K562 (cell line): Measurements from ENCODE around the gene DNMBP. TPM values are rescaled to one million over a fixed set of nuclear protein-coding genes. Genes with fewer than 3 reads are reported as not detected.

Source experiments
- ATAC-seq: fragments of 200-7000 bp; cut with Tn5 transposase; 3 replicates; pipeline ENCODE4 v1.9.1; 2020; ENCODE audit warnings: moderate library complexity
- BruUV-seq: library from RNA; stranded (reverse); fragments of 400-500 nt; replicated peaks from 2 replicates; lab custom pipeline; 2021; lab: Mats Ljungman, UMichigan
- CTCF ChIA-PET: fragments of 300-600 bp; formaldehyde crosslinking; extraction: SDS; loops from one replicate; lab custom pipeline; 2021; ENCODE audit warnings: low intra/inter-chr PET ratio; lab: Yijun Ruan, JAX
- POLR2A ChIA-PET: fragments of 300-600, 350-650 bp; sonication (Branson Sonifier 250); formaldehyde crosslinking; extraction: SDS; loops from one replicate; lab custom pipeline; 2021; ENCODE audit warnings: antibody characterized with exemption, inconsistent platforms; lab: Yijun Ruan, JAX
- DNase-seq, 4 experiments: peaks; one replicate each; pipeline versions ENCODE4 v3.0.0 to v3.0.0-alpha.2; 2011 to 2018; ENCODE audit warnings: low spot score in 3 of 4, mixed read lengths in 3 of 4; ENCODE audit errors: extremely low read depth in 1 of 4
- FAIRE-seq: peaks from 2 replicates; lab custom pipeline; 2011; peaks lifted over from hg19 to GRCh38; lab: Jason Lieb, UNC
- H2AFZ ChIP-seq: 2 replicates; pipeline ENCODE4 v1.6.0; 2011; ENCODE audit warnings: low read depth, low read length, control low read depth, inconsistent platforms
- H3K27ac ChIP-seq: fragments of 200-600 bp; 3 replicates; pipeline ENCODE4 v1.8.0; 2011; ENCODE audit warnings: low read depth, mild to moderate bottlenecking, control low read depth, inconsistent platforms, low read length, moderate library complexity, mixed read lengths; ENCODE audit errors: extremely low read depth
- H3K27me3 ChIP-seq, 2 experiments: fragments of 300-600 bp in 1 of 2; 2 replicates in 1 of 2; 3 replicates in 1 of 2; pipeline versions ENCODE4 v1.6.0 to v1.8.0; 2011; ENCODE audit warnings: inconsistent platforms in 2 of 2, low read length in 2 of 2, mild to moderate bottlenecking in 1 of 2, mixed read lengths in 1 of 2, moderate library complexity in 1 of 2; ENCODE audit not compliant: control insufficient read depth in 2 of 2, insufficient read depth in 2 of 2
- H3K36me3 ChIP-seq: fragments of 300-600 bp; 3 replicates; pipeline ENCODE4 v1.8.0; 2011; ENCODE audit warnings: mild to moderate bottlenecking, low read length, inconsistent platforms; ENCODE audit not compliant: control insufficient read depth, insufficient read depth
- H3K4me1 ChIP-seq, 2 experiments: fragments of 200-600 bp in 1 of 2; replicated peaks in 1 of 2; 2 replicates in 1 of 2; 3 replicates in 1 of 2; pipeline versions ENCODE4 v1.5.1 to v1.8.0; 2011; ENCODE audit warnings: inconsistent platforms in 2 of 2, low read length in 2 of 2, mild to moderate bottlenecking in 1 of 2, mixed read lengths in 1 of 2, moderate library complexity in 1 of 2; ENCODE audit not compliant: control insufficient read depth in 2 of 2, insufficient read depth in 2 of 2
- H3K4me2 ChIP-seq: 2 replicates; pipeline ENCODE4 v1.6.1; 2011; ENCODE audit warnings: low read length, control low read depth, inconsistent platforms, mixed read lengths; ENCODE audit not compliant: insufficient read depth
- H3K4me3 ChIP-seq: fragments of 200-600 bp; sonication (generic), shearing (Covaris generic); 2 replicates; pipeline ENCODE4 v1.5.1; 2016; ENCODE audit warnings: control low read depth, inconsistent platforms
- H3K79me2 ChIP-seq: fragments of 200-600 bp; 3 replicates; pipeline ENCODE4 v1.8.0; 2011; ENCODE audit warnings: low read length, inconsistent platforms; ENCODE audit not compliant: control insufficient read depth, insufficient read depth
- H3K9ac ChIP-seq, 2 experiments: 2 replicates each; pipeline versions ENCODE4 v1.6.0 to v1.6.1; 2011; ENCODE audit warnings: low read depth in 2 of 2, low read length in 2 of 2, control low read depth in 1 of 2, inconsistent platforms in 1 of 2, mild to moderate bottlenecking in 1 of 2, mixed read lengths in 1 of 2; ENCODE audit not compliant: insufficient read depth in 1 of 2
- H3K9me1 ChIP-seq: one replicate; pipeline ENCODE4 v1.6.0; 2011; ENCODE audit warnings: inconsistent platforms, mild to moderate bottlenecking, low read length, moderate library complexity; ENCODE audit not compliant: control insufficient read depth, insufficient read depth
- H3K9me3 ChIP-seq: replicated peaks from 2 replicates; pipeline ENCODE4 v1.5.1; 2011; ENCODE audit warnings: low read depth, low read length, inconsistent platforms; ENCODE audit not compliant: control insufficient read depth, insufficient read depth
- H4K20me1 ChIP-seq: replicated peaks from 2 replicates; pipeline ENCODE4 v1.6.1; 2011; ENCODE audit warnings: low read length, inconsistent platforms, mixed read lengths; ENCODE audit not compliant: control insufficient read depth, insufficient read depth
- CTCF ChIP-seq, 3 experiments: IDR thresholded peaks in 2 of 3; conservative IDR thresholded peaks in 1 of 3; 2 replicates each; pipeline ENCODE4 v1.5.1; 2011 to 2012; ENCODE audit warnings: low read length in 3 of 3, mild to moderate bottlenecking in 3 of 3, control low read depth in 2 of 3, improper control_type of control experiment in 1 of 3, inconsistent platforms in 1 of 3, low read depth in 1 of 3, mixed read lengths in 1 of 3, moderate library complexity in 1 of 3; ENCODE audit not compliant: insufficient read depth in 2 of 3
- DNMT1 ChIP-seq: fragments of 450-650 bp; IDR thresholded peaks from 2 replicates; pipeline ENCODE4 v1.6.1; 2016; ENCODE audit warnings: antibody characterized with exemption, mild to moderate bottlenecking
- FOSL1 ChIP-seq: fragments of 200-800 bp; sonication (Bioruptor generic); conservative IDR thresholded peaks from 2 replicates; pipeline ENCODE4 v1.6.1; 2016; ENCODE audit warnings: missing genetic modification characterization, missing compliant biosample characterization
- HMGN3 ChIP-seq: IDR thresholded peaks from 2 replicates; pipeline ENCODE4 v1.6.1; 2011; ENCODE audit warnings: borderline replicate concordance, low read depth, mild to moderate bottlenecking, mixed read lengths, low read length; ENCODE audit not compliant: insufficient read length; ENCODE audit errors: extremely low read depth
- L3MBTL2 ChIP-seq: fragments of 450-650 bp; IDR thresholded peaks from 2 replicates; pipeline ENCODE4 v1.6.1; 2016; ENCODE audit warnings: mild to moderate bottlenecking, moderate library complexity
- NEUROD1 ChIP-seq: fragments of 150-350 bp; IDR thresholded peaks from 2 replicates; pipeline ENCODE4 v1.6.1; 2014; ENCODE audit warnings: borderline replicate concordance, low read length, low read depth; ENCODE audit not compliant: partially characterized antibody
- SMC3 ChIP-seq: conservative IDR thresholded peaks from 2 replicates; pipeline ENCODE4 v1.6.1; 2011; ENCODE audit warnings: low read depth, low read length, improper control_type of control experiment; ENCODE audit not compliant: insufficient read depth
- SPI1 ChIP-seq: IDR thresholded peaks from 2 replicates; pipeline ENCODE4 v1.6.1; 2011; ENCODE audit warnings: low read depth, low read length, control low read depth, borderline replicate concordance
- STAG1 ChIP-seq: sonication (generic); formaldehyde crosslinking; IDR thresholded peaks from 2 replicates; pipeline ENCODE4 v1.5.0; 2020; ENCODE audit warnings: missing genetic modification reagents, borderline replicate concordance
- WGBS: fragments of 100-300 bp; shearing (Covaris generic); methylation state at CpG from one replicate; pipeline ENCODE4 v1.1.6; 2016; ENCODE audit warnings: low coverage, mixed read lengths; ENCODE audit not compliant: insufficient coverage; ENCODE audit errors: missing lambda C conversion rate; 5-methylcytosine and 5-hydroxymethylcytosine counted together
- in situ Hi-C: fragments of 300-500 bp; cut with MboI; formaldehyde crosslinking; loops from 4 replicates; pipeline ENCODE4 v1.15.0; 2018; ENCODE audit warnings: inconsistent platforms, mixed read lengths
- intact Hi-C: fragments of 100-400 bp; cut with micrococcal nuclease; formaldehyde crosslinking; loops from 2 replicates; pipeline ENCODE4 v1.14.2; 2022
- polyA plus RNA-seq, 8 experiments: library from polyadenylated mRNA; depleted of rRNA in 4 of 8; stranded (reverse) in 5 of 8; unstranded in 3 of 8; fragments of >200 nt; fragmentation: Nextera tagmentation in 2 of 8; fragmentation: Illumina TruSeq in 1 of 8; extraction: Ambion mirVana in 2 of 8; extraction: Trizol in 1 of 8; gene quantifications; 2 replicates each; pipeline versions ENCODE4 v1.2.1 to v1.2.3, GENCODE V29; 2011 to 2014; ENCODE audit warnings: inconsistent platforms in 1 of 8, missing spikeins in 1 of 8
- total RNA-seq, 7 experiments: library from RNA; depleted of rRNA in 6 of 7; stranded (reverse); fragments of >200 nt in 6 of 7; fragmentation: Illumina TruSeq in 2 of 7; extraction: Trizol in 2 of 7; gene quantifications; 2 replicates each; pipeline versions ENCODE4 v1.2.1 to v1.2.3, GENCODE V29; 2011 to 2021; ENCODE audit warnings: low replicate concordance in 1 of 7

DNMBP gene
- total and polyA plus RNA-seq, 9 of the 15 experiments (the other 6 are each of a cell fraction or from before 2014, with no cell fraction given): 0.83 to 3.7 (median 2.2) TPM

- Histone ChIP-seq H3K27me3 (peaks cover 10 to 34% of the 10 kb centered on the region in 2 experiments; a peak in 4 of 5 replicates), H4K20me1 (no peaks in the 10 kb centered on the region), H3K9me3 (no peaks in the 10 kb centered on the region), H3K4me3 (no peak overlapping the region), H3K9ac (no peak overlapping the region), H3K9me1 (no peaks in the 10 kb centered on the region), H3K36me3 (no peaks in the 10 kb centered on the region), H3K79me2 (no peaks in the 10 kb centered on the region), H3K4me2 (no peak overlapping the region), H3K4me1 (no peaks in the 10 kb centered on the region), H2AFZ (no peak overlapping the region), H3K27ac (no peak overlapping the region)
- FAIRE-seq (no peak), DNase-seq (no peak), ATAC-seq (no peak)
- WGBS: 11% methylated on average over 7 of the region's 7 CpGs
- ChIA-PET POLR2A (interaction anchor here (0.7 to 1.5 kb wide), 2 partner anchors 11 to 12 kb away, joined by 3 to 4 read pairs; no protein-coding TSS in a partner anchor), CTCF (no interaction called here)
- in situ Hi-C loops (loop anchor here (5.0 to 10.0 kb wide), 2 partner anchors 198 to 656 kb away; no protein-coding TSS in a partner anchor), intact Hi-C loops (loop anchor here (5.0 to 10.0 kb wide), 2 partner anchors 393 to 586 kb away; no protein-coding TSS in a partner anchor)
- TF ChIP-seq DNMT1: no peak
- BruUV-seq: no TSS peak
Measured at GRCh38 chr10:99849057-99849456, 160.7 kb downstream of the DNMBP start.

DNA sequence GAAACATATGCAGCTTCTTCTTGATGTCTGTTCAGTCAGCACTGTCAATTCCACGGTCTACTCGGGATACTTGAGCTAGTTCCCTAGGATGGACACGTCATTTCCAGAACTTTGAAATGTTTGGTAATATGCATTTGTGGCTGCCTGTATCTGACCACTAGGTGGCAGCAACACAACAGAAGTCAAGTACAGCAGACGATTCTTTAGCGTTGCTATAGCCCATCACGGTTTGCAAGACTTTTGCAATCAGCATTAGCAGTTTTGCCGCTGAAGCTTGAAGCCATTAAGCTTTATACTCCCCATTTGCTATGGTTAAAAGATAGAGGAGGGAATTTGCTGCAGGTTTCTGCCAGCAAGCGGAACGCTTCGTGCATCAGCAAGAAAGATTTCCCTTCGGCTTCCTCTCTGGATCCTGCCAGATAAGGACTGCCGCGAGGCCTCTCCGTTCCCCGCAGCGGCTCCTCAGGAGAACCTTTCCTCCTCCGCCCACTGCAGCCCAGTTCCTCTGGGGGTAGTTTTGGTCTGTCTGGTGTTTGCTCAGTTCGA is 163.8 kb downstream of the DNMBP start:
- DNase-seq (peak; percentile 38 to 80 (median 44)), ATAC-seq (peak; percentile 94), FAIRE-seq (peak; percentile 83)
- ChIA-PET POLR2A (interaction anchor here (0.6 to 1.2 kb wide), 6 partner anchors 11 to 207 kb away, joined by 3 to 4 read pairs (median 4); no protein-coding TSS in a partner anchor), CTCF (interaction anchor here (0.7 to 2.3 kb wide), 8 partner anchors 119 to 587 kb away, joined by 3 to 23 read pairs (median 4); no protein-coding TSS in a partner anchor)
- H3K4me2 ChIP-seq: peak overlapping the region; percentile 64
- under 1% methylated on average over 14 of the region's 18 CpGs for WGBS
- H3K9ac ChIP-seq: peak overlapping the region in 1 of 2 experiments; percentile 8; a peak in 1 of 4 replicates
- H3K79me2 ChIP-seq: no peaks in the 10 kb centered on the region
- in situ Hi-C loops: loop anchor here (5.0 to 10.0 kb wide), 2 partner anchors 201 to 659 kb away; no protein-coding TSS in a partner anchor
- peak overlapping the region; percentile 69 for H2AFZ ChIP-seq
- H3K27ac ChIP-seq: no peak overlapping the region
- no peaks in the 10 kb centered on the region for H3K4me1 ChIP-seq
- no peaks in the 10 kb centered on the region for H3K9me1 ChIP-seq
- intact Hi-C loops: loop anchor here (1.0 to 10.0 kb wide), 3 partner anchors 200 to 589 kb away; no protein-coding TSS in a partner anchor
- H3K9me3 ChIP-seq: no peaks in the 10 kb centered on the region
- H4K20me1 ChIP-seq: no peaks in the 10 kb centered on the region
- no peaks in the 10 kb centered on the region for H3K36me3 ChIP-seq
- no TSS peak for BruUV-seq
- peaks cover 10 to 40% of the 10 kb centered on the region in 2 experiments; a peak in 4 of 5 replicates for H3K27me3 ChIP-seq
- H3K4me3 ChIP-seq: no peak overlapping the region
- peak; percentile 18; the same call in 1 of the 2 replicates for TF ChIP-seq SPI1
- peak; percentile 79 for TF ChIP-seq SMC3
- TF ChIP-seq CTCF (IDR thresholded peaks at IDR 0.05 in 2 of 3, conservative IDR thresholded peaks at IDR 0.05 in 1 of 3; ENCODE audit: insufficient read depth in 2 of 3, low read depth in 1 of 3, low read length in 3 of 3): peak; percentile 72 to 87 (median 82)
- no peak for TF ChIP-seq NEUROD1
- peak; percentile 73 for TF ChIP-seq STAG1 (CRISPR knock-in tag)
- TF ChIP-seq HMGN3: no peak
- peak; percentile 63 for TF ChIP-seq L3MBTL2
- peak; percentile 28; the same call in 1 of the 2 replicates for TF ChIP-seq FOSL1 (tag)
